Thyroid gland (tissue), 4 donors: ENCODE data around the gene XPNPEP1.

Source experiments
- POLR2A ChIP-seq, 2 donors: fragments of 450-650 bp; IDR thresholded peaks; one replicate each; pipeline ENCODE4 v1.6.1; 2017; ENCODE audit warnings: antibody characterized with exemption in 2 of 2, mild to moderate bottlenecking in 2 of 2, moderate library complexity in 1 of 2
- TF ChIP-seq, protein P1 (sequence below), 6 experiments: fragments of 200-600 bp in 3 of 6; fragments of 450-650 bp in 3 of 6; sonication (generic) in 3 of 6; IDR thresholded peaks; one replicate each; pipeline ENCODE4 v1.5.1; 2016 to 2019; ENCODE audit warnings: antibody characterized with exemption in 6 of 6, mild to moderate bottlenecking in 2 of 6, inconsistent platforms in 1 of 6, moderate library complexity in 1 of 6

DNA sequence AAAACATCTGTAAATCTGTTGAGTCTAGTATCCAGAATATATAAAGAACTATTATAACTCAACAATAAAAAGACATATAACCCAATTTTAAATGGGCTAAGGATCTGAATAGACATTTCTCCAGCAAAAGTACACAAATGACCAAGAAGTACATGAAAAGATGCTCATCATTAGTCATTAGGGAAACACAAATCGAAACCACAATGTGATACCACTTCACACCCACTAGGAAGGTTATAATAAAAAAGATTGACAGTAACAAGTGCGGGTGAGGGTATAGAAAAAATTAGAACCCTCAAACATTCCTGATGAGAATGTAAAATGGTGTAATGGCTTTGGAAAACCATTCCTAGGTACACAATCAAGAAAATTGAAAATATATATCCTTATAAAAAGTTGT lies 4.1 kb downstream of the XPNPEP1 start:
- TF ChIP-seq, protein P1, sequence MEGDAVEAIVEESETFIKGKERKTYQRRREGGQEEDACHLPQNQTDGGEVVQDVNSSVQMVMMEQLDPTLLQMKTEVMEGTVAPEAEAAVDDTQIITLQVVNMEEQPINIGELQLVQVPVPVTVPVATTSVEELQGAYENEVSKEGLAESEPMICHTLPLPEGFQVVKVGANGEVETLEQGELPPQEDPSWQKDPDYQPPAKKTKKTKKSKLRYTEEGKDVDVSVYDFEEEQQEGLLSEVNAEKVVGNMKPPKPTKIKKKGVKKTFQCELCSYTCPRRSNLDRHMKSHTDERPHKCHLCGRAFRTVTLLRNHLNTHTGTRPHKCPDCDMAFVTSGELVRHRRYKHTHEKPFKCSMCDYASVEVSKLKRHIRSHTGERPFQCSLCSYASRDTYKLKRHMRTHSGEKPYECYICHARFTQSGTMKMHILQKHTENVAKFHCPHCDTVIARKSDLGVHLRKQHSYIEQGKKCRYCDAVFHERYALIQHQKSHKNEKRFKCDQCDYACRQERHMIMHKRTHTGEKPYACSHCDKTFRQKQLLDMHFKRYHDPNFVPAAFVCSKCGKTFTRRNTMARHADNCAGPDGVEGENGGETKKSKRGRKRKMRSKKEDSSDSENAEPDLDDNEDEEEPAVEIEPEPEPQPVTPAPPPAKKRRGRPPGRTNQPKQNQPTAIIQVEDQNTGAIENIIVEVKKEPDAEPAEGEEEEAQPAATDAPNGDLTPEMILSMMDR (IDR thresholded peaks at IDR 0.05): no peak
- no peak for TF ChIP-seq POLR2A (IDR thresholded peaks at IDR 0.05)
